Measurements from ENCODE around the gene ATP4A.
A peak's percentile ranks its signal among the peaks of the same experiment; 100 is the strongest.

The ATP4A gene

DNA sequence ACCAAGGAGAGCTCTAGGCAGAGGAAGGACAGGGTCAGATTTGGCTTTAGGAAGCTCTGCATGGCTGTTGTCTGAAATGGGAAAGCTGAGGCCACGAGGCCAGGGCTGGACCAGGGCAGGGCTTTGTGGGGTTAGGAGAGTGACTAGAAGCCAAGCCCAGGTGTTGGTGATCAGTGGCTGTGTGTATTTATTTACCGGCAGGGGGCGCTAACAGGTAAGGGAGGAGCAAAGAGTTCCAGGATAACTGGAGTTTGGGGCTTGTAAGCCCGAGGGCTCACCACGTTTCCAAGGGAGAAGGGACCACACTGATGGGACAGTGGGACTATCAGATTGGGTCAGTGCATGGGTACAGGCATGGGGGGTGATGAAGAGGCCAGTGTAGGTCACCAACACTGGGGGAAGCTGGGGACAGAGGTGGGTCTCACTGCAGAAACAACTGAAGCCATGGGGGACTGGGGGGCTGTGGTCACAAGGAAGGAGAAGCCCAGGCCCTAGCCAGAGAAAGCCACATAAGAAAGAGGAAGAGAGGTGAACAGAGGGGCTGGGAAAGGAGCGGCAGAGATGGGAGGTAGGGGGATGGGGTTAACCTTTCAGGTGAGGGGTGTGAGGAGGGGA lies 14.2 kb downstream of the ATP4A start:
- peak; percentile 67 for DNase-seq

DNA sequence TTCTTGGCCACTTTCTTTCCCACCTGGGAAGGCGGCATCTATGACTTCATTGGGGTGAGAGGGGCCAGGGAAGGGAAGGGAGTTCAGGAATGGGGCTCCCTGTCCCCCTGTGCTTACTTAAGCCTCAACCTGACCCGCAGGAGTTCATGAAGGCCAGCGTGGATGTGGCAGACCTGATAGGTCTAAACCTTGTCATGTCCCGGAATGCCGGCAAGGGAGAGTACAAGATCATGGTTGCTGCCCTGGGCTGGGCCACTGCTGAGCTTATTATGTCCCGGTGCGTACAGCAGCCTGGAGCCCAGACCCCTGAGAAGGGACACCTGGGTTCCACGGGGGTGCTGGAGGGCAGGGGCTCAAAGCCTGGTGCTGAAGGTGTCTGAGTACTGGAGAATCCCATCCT lies 16.9 kb downstream of the ATP4A start:
- DNase-seq = no peak

DNA sequence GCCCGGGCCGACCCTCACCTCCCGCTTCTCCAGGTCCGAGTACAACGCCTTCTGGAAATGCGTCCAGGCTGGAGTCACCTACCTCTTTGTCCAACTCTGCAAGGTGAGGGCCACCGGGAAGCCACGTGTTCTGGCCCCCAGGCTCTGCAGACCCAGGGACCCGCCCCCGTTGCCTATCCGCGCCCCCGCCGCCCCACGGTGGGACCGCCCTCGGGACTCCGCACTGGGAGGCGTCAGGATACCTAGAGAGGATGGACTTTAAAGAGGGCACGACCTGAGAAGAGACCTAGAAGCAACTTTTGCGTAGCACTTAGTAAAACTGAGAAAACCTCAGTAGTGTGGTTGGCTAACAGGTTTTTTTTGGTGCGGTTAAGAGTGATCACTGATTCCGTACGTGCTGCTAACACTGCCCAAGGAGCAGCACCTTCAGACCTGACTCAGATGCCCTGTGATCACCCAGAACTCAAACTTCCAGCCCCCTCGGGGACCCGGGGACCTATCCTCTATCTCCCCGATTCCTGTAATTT lies 17.5 kb downstream of the ATP4A start:
- DNase-seq = peak; percentile 67

DNA sequence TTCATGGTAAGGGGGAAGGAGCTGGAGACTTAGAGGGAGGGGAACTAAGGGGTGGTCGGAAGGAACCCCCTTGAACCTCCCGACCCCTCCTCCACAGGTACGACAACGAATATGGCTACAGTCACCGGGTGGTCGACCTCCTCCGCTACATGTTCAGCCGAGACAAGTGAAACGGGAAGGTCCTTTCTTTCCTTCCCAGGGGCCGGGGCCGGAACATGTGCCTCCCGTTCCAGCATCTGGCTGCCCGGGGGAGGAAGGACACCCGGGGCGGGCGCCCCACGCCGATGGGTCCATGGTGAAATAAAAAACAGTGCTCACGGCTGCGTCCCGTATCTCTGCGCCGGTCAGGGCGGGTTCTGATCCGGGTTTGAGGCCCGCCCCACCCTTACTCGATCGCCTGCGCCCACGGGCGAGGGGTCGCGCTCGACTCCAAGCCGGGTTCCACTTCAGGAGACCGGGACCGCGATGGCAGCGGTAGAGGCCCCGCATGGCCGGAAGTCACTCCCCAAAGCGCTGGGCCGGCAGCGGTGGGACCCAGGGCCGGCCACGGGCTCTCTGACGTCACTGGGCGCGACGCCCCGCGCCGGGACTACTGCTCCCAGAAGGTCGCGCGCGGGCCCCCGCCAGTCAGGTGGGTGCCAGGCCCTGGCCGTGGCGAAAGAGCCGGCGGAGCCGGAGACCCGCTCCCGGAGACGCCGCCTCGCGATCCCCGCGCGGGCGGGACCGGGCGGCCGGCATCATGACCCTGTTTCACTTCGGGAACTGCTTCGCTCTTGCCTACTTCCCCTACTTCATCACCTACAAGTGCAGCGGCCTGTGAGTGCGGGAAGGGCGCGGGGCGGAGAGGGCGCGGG lies 18.2 kb downstream of the ATP4A start, which contains the start of gene TMEM147:
TMEM147 (plus strand) TSS at position 626 of the 854 bp plus-strand sequence; CDS start at position 740, 114 bp downstream.
- DNase-seq = peak; percentile 83

DNA sequence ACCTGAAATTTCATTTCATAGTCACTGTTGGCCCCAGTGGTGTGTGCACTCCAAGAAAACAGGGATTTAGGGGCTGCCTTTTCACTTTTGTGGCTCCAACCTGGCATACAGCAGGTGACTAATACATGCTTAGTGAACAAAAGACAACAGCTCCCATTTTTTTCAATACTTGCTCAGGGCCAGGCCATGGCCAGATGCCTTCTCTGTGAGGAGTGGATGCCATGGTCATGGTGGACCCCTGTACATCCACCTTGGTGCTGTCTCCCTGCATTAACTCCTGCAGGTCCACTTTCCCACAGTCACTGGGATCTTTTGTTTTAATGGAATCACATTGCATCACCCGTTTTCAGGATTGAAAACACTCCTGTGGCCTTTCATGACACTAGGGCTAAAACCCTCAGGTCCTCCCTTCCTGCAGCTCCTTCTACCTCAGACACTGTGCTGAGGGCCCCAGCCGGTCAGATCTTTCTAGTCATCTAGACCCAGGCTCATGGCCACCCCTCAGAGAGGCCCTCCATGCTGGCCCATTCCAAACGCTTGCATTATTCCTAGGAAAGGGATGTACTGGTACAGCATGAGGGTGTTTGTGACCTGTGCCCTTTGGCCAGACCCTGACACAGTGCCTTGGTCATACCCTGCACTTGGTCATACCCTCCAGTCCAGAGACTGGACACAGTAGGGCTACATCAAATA lies 19.2 kb downstream of the ATP4A start:
- no peak for DNase-seq

DNA sequence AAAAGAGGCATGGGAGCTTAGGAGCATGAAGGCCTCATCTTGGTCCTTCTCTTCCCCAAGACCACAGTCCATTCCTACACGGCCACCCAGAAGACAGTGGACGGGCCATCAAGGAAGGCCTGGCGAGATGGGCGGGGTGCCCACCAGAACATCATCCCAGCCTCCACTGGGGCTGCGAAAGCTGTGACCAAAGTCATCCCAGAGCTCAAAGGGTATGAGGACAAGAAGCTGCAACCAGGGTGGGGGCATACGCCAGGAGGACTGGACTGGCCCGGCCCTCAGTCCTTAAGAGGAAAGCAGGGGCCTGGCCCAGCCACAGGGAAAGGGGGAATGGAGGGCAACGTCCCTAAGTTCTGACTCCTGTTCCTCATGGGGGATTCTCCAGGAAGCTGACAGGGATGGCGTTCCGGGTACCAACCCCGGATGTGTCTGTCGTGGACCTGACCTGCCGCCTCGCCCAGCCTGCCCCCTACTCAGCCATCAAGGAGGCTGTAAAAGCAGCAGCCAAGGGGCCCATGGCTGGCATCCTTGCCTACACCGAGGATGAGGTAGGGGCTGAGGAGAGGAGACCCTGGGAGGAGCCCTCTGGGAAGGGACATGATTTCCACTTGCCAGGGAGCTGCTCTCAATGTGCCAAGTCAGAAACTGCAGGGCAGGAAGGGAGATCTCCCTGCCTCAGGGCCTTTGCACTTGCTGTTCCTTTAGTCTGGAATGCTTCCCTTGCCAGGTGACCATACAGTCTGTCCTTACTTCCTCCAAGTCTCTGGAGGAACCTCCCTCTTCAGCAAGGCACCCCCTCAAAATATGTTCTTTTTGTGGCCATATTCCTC lies 20.0 kb downstream of the ATP4A start:
- DNase-seq = no peak

DNA sequence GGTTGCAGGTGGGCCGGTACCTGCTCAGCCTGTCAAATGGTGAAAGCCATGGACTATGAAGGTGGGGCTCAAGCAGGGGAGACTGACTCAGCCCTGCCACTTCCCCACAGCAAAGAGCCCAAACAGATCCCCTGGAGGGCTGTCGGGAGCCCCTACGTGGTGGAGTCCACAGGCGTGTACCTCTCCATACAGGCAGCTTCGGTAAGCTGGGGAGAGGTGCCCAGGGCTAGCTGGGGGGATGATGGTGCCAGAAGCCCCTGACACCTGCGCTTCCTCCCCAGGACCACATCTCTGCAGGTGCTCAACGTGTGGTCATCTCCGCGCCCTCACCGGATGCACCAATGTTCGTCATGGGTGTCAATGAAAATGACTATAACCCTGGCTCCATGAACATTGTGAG lies 21.2 kb downstream of the ATP4A start:
- DNase-seq = no peak

DNA sequence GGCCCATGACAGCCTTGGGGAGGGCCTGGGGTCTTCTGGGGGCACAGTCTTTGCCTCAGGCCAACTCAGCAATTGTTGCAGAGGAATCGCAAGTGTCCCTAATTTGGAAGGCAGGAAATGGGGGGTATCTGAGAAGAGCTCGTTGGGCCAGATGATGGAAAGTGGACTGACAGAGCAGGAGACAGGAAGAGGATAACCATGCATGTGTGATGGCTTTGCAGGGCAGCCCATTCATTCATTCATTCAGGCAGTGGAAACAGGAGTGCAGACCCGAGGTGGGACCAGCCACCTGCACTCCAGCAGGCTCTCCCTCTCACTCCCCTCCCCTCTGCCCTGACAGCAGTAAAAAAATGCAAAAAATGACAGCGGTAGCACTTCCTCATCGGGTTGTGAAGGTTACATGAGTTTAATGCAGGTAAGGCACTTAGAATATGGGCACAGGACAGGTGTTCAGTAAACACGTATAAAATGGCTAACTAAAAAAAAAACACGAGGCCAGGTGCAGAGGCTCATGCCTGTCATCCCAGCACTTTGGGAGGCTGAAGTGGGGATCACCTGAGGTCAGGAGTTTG lies 23.0 kb downstream of the ATP4A start:
- no peak for DNase-seq

DNA sequence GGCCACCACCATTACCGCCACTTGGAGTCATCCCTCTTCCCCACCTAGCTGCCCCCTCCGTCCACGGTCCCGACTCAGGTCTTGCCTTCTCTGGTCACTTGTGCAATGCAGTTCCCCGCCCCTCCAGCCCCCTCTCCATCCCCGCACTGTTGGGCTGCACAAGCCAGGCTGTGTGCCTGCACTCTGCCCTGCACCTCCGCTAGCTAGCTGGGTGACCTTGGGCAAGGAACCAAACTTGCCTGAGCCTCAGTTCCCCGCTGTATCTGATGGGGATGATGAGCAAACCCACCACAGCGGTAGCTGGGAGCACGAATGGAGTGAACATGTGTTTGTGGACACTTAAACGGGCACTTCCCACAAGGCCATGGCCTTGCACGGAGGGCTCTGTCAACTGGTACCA lies 23.6 kb downstream of the ATP4A start:
- no peak for DNase-seq

- no peak for DNase-seq
Observed at GRCh38 chr19:35539314-35539713, 24.1 kb downstream of the ATP4A start.

GRCh38 chr19:35534803-35535480 lies 28.5 kb downstream of the ATP4A start:
- no peak for DNase-seq

GRCh38 chr19:35533822-35534392 lies 29.6 kb downstream of the ATP4A start:
- no peak for DNase-seq

- DNase-seq = no peak
Observed at GRCh38 chr19:35533201-35533821, 30.1 kb downstream of the ATP4A start, which contains the start of gene GAPDHS. Gene GAPDHS, plus strand, starts transcription at chr19:35533456. Its CDS starts 72 bp downstream, at chr19:35533528.

DNA sequence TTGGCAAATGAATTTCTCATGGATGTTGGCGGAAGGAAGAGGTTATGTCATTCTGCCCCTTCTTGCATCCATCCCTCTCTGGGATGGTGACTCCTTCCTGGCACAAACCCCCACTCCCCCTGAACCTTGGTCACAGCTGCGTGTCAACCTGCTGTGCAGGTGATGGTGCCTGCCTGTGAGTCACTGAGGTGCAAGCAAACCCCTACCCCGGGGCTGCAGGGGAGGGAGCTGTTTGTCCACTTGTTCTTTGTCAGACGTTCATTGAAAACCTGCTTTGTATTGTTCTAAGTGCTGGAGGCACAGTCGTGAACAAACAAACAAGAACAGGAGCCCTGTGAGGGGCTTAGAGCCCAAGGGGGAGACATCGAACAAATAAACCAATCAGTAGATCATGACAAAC lies 32.2 kb downstream of the ATP4A start:
- no peak for DNase-seq

DNA sequence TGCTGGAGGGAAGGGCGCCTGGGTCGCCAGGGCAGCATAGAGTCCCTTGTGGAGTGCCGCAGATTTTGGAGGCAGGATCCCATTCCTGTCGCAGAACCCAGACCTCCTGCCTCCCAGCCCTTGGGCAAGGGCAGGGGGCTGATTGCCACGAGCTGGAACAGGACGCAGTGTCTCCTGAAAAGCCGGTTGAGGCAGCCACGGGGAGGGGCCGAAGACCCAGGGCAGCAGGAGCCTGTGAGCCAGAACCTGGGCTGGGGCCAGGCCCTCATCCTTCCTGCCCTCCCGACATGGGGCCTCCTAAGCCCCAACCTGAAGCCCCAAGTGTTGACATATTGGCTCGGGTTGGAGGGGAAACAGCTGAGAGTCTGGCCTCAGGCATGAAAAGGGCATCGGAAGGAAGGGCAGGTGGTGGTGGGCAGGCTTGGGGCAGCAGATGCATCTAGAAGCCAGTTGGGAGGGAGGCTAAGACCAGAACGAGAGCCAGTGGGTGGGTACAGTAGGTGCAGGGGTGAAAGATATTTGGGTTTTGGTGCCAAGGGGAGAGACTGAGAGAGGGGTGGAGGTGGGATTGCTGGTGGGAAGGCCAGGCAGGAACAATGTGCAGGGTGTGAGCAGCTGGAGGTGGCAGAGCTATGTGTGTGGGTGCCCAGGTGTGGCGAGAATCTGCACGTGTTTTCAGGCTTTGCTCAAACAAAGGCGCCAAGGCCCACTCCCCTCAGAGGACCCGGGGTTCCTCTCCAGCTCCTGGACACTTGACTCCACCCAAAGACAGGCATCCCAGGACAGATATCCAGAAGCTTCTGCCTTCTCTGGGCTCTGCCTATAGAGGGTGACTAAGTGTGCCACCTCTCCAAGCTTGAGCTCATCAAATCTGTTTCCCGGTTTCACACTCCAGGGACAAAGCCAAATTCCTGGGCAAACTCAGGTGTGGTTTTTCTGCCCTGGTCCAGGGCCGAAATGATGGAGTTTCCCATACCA lies 33.9 kb downstream of the ATP4A start:
- DNase-seq = no peak

- DNase-seq = no peak
Observed at GRCh38 chr19:35528218-35529038, 35.0 kb downstream of the ATP4A start, which contains the start of gene SBSN. Gene SBSN, minus strand, starts transcription at chr19:35528311. Its CDS starts 30 bp downstream, at chr19:35528281.

DNA sequence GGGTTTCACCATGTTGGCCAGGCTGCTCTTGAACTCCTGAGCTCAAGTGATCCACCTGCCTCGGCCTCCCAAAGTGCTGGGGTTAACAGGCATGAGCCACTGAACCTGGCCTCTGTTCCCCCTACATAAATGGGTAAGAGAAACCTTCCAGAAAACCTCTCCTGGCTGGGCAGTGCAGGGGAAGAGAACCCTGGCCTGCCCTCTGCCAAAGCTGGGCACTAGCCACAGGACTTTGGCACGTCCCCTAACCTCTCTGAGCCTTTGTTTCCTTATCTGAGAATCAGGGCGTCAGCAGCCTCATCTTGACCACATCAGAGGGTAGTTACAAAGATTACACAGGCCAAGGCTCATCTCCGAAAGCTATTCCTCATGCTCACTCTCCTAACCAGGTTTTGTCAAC lies 37.6 kb downstream of the ATP4A start:
- no peak for DNase-seq

- DNase-seq = no peak
Observed at GRCh38 chr19:35524181-35524837, 39.1 kb downstream of the ATP4A start.

Data from stimulated activated CD4-positive, alpha-beta T cell treated with anti-CD3 and anti-CD28 coated beads, Interleukin-4, amount 100 ng/mL, for 24 hours (primary cell).